Measurements from ENCODE around the gene TMEM167B.

TMEM167B gene

GRCh38 chr1:109083501-109083900, 7.1 kb upstream of the TMEM167B start:
- DNase-seq = no peak

GRCh38 chr1:109083923-109084322, 6.6 kb upstream of the TMEM167B start:
- no peak for DNase-seq

- DNase-seq = no peak
Measured at GRCh38 chr1:109084563-109085517, 5.7 kb upstream of the TMEM167B start.

- DNase-seq = peak; percentile 67
Measured at GRCh38 chr1:109089242-109090015, 1.1 kb upstream of the TMEM167B start.

- DNase-seq = no peak
Measured at GRCh38 chr1:109091078-109091838, 694 bp downstream of the TMEM167B start.

- no peak for DNase-seq
Measured at GRCh38 chr1:109091839-109092193, 1.3 kb downstream of the TMEM167B start.

- no peak for DNase-seq
Measured at GRCh38 chr1:109094377-109094803, 3.8 kb downstream of the TMEM167B start.

- no peak for DNase-seq
Measured at GRCh38 chr1:109094871-109095270, 4.3 kb downstream of the TMEM167B start.

- DNase-seq = no peak
Measured at GRCh38 chr1:109095631-109096030, 5.1 kb downstream of the TMEM167B start.

- no peak for DNase-seq
Measured at GRCh38 chr1:109096120-109096519, 5.6 kb downstream of the TMEM167B start.

- peak; percentile 97 for DNase-seq
Measured at GRCh38 chr1:109099938-109100773, 9.6 kb downstream of the TMEM167B start.

GRCh38 chr1:109104364-109105151, 14.0 kb downstream of the TMEM167B start:
- DNase-seq = no peak

- DNase-seq = no peak
Measured at GRCh38 chr1:109105881-109106280, 15.3 kb downstream of the TMEM167B start.

- DNase-seq = no peak
Measured at GRCh38 chr1:109107785-109108184, 17.2 kb downstream of the TMEM167B start.

GRCh38 chr1:109109906-109110305, 19.3 kb downstream of the TMEM167B start:
- no peak for DNase-seq

GRCh38 chr1:109111386-109112055, 21.0 kb downstream of the TMEM167B start:
- no peak for DNase-seq

- DNase-seq = no peak
Measured at GRCh38 chr1:109112056-109112651, 21.6 kb downstream of the TMEM167B start.

GRCh38 chr1:109112652-109113285, 22.2 kb downstream of the TMEM167B start:
- DNase-seq = peak; percentile 98

- peak; percentile 83 for DNase-seq
Measured at GRCh38 chr1:109113590-109114341, 23.2 kb downstream of the TMEM167B start, which contains the start of gene ELAPOR1. Gene ELAPOR1, plus strand, starts transcription at chr1:109114115. Its CDS starts 69 bp downstream, at chr1:109114184.
